BLaER1 treated with 17β-estradiol and CSF1 and Interleukin-3, amounts not matched to agents 10 nM and 100 nM (cell line): ENCODE data around the gene CSGALNACT2.

ENCODE experiments used
- H3K27ac ChIP-seq, 11 experiments: shearing (Covaris generic); formaldehyde crosslinking; 2 replicates each; pipeline ENCODE4 v1.8.1; 2022
- H3K27me3 ChIP-seq, 11 experiments: shearing (Covaris generic); formaldehyde crosslinking; 2 replicates each; pipeline ENCODE4 v1.8.1; 2022
- H3K36me3 ChIP-seq, 11 experiments: shearing (Covaris generic); formaldehyde crosslinking; 2 replicates each; pipeline ENCODE4 v1.8.1; 2022
- H3K4me1 ChIP-seq, 10 experiments: shearing (Covaris generic); formaldehyde crosslinking; 2 replicates each; pipeline ENCODE4 v1.8.1; 2022
- H3K4me2 ChIP-seq, 11 experiments: shearing (Covaris generic); formaldehyde crosslinking; 2 replicates each; pipeline ENCODE4 v1.8.1; 2022
- H3K4me3 ChIP-seq, 10 experiments: shearing (Covaris generic); formaldehyde crosslinking; 2 replicates each; pipeline ENCODE4 v1.8.1; 2022
- H3K9ac ChIP-seq, 11 experiments: shearing (Covaris generic); formaldehyde crosslinking; 2 replicates each; pipeline ENCODE4 v1.8.1; 2022
- H3K9me3 ChIP-seq, 11 experiments: shearing (Covaris generic); formaldehyde crosslinking; replicated peaks in 1 of 11; 2 replicates each; pipeline ENCODE4 v1.8.1; 2022
- H4K20me1 ChIP-seq, 11 experiments: shearing (Covaris generic); formaldehyde crosslinking; 2 replicates each; pipeline ENCODE4 v1.8.1; 2022
- Cebpa-rat ChIP-seq, 11 experiments: shearing (Covaris generic); IDR thresholded peaks; 2 replicates each; pipeline ENCODE4 v1.8.1; 2022

The CSGALNACT2 gene

GRCh38 chr10:43234471-43235041 lies 96.3 kb downstream of the CSGALNACT2 start:
- H3K4me2 ChIP-seq, result peak overlapping the region in 8 of 11 experiments; percentile 6 to 99 (median 67); a peak in 5 of 22 replicates
- no peak for TF ChIP-seq Cebpa-rat (IDR thresholded peaks at IDR 0.05)
- peaks cover 3 to 15% (median 10%) of the 10 kb centered on the region in 11 experiments; a peak in 21 of 22 replicates for H3K9me3 ChIP-seq
- peak overlapping the region in 4 of 11 experiments; percentile 39 to 90 (median 69); a peak in 6 of 22 replicates for H3K27ac ChIP-seq
- H3K4me1 ChIP-seq, result peaks cover 17 to 55% (median 48%) of the 10 kb centered on the region in 10 experiments
- H3K9ac ChIP-seq, result peak overlapping the region in 1 of 11 experiments; percentile 31; a peak in 1 of 22 replicates
- H3K27me3 ChIP-seq, result peaks cover 5 to 17% (median 8%) of the 10 kb centered on the region in 11 experiments; a peak in 21 of 22 replicates
- H3K36me3 ChIP-seq, result no peaks in the 10 kb centered on the region
- peaks cover 0 to 7% (median 0%) of the 10 kb centered on the region in 11 experiments; a peak in 3 of 22 replicates for H4K20me1 ChIP-seq
- H3K4me3 ChIP-seq, result no peak overlapping the region
